GM12872 (cell line): ENCODE measurements around the gene ITGBL1.

Experiments
- CTCF ChIP-seq: IDR thresholded peaks from 3 replicates; pipeline ENCODE4 v1.5.1; 2011; ENCODE audit warnings: low read depth, mild to moderate bottlenecking, low read length, moderate library complexity; ENCODE audit not compliant: insufficient read depth

Gene ITGBL1

GRCh38 chr13:101474419-101474957 lies 22.0 kb downstream of the ITGBL1 start:
- no peak for TF ChIP-seq CTCF

- no peak for TF ChIP-seq CTCF
These were observed 23.1 kb downstream of the ITGBL1 start for GRCh38 chr13:101475536-101475935.

GRCh38 chr13:101481421-101481820 lies 28.9 kb downstream of the ITGBL1 start:
- no peak for TF ChIP-seq CTCF

- no peak for TF ChIP-seq CTCF
These were observed 34.4 kb downstream of the ITGBL1 start for GRCh38 chr13:101486708-101487437.

GRCh38 chr13:101487438-101487830 lies 35.0 kb downstream of the ITGBL1 start:
- no peak for TF ChIP-seq CTCF

- TF ChIP-seq CTCF = no peak
These were observed 36.3 kb downstream of the ITGBL1 start for GRCh38 chr13:101488734-101489133.

GRCh38 chr13:101489643-101490405 lies 37.3 kb downstream of the ITGBL1 start:
- no peak for TF ChIP-seq CTCF
